A549 (cell line): ENCODE data around the gene FAM227A. TPM values are rescaled to one million over a fixed set of nuclear protein-coding genes. Genes with fewer than 3 reads are reported as not detected.
"Not testable (repeated sequence)": the region's sequence is repeated elsewhere in the genome, so short reads cannot be mapped to it uniquely, and the experiment has no call there.

Source experiments
- ATAC-seq, 2 experiments: fragments of 200-7000 bp in 1 of 2; fragments of >200 bp in 1 of 2; cut with Nextera tagmentation in 1 of 2; cut with Tn5 transposase in 1 of 2; 3 replicates each; pipeline versions ENCODE4 v1.8.0 to v1.9.1; 2018 to 2020; ENCODE audit warnings: mild to moderate bottlenecking in 1 of 2, moderate library complexity in 1 of 2
- CTCF ChIA-PET: fragments of 300-600 bp; sonication (Branson Sonifier 250); formaldehyde crosslinking; extraction: SDS; loops from one replicate; lab custom pipeline; 2021; ENCODE audit warnings: antibody characterized with exemption, inconsistent platforms; lab: Yijun Ruan, JAX
- POLR2A ChIA-PET: fragments of 350-600 bp; formaldehyde crosslinking; extraction: SDS; loops from one replicate; lab custom pipeline; 2021; ENCODE audit warnings: antibody characterized with exemption, inconsistent platforms; lab: Yijun Ruan, JAX
- DNase-seq, 2 experiments: peaks; one replicate each; pipeline versions ENCODE4 v3.0.0 to v3.0.0-alpha.2; 2011 to 2016; ENCODE audit warnings: low read depth in 1 of 2, low spot score in 1 of 2
- FAIRE-seq: peaks from 2 replicates; lab custom pipeline; 2011; peaks lifted over from hg19 to GRCh38; lab: Jason Lieb, UNC
- H3K27ac ChIP-seq, 2 experiments: fragments of >200 bp; sonication (Bioruptor Twin); formaldehyde crosslinking; 3 replicates each; pipeline ENCODE4 v1.5.1; 2016 to 2017
- H3K4me1 ChIP-seq: fragments of >200 bp; sonication (Bioruptor Twin); formaldehyde crosslinking; 3 replicates; pipeline ENCODE4 v1.6.1; 2016
- H3K4me2 ChIP-seq: fragments of >200 bp; sonication (Bioruptor Twin); formaldehyde crosslinking; 3 replicates; pipeline ENCODE4 v1.6.1; 2016
- H3K4me3 ChIP-seq: fragments of >200 bp; sonication (Bioruptor Twin); formaldehyde crosslinking; 3 replicates; pipeline ENCODE4 v1.5.1; 2016
- H3K9me3 ChIP-seq: fragments of >200 bp; sonication (Bioruptor Twin); formaldehyde crosslinking; 3 replicates; pipeline ENCODE4 v1.6.1; 2016
- BHLHE40 ChIP-seq: IDR thresholded peaks from 2 replicates; pipeline ENCODE4 v1.6.1; 2012; ENCODE audit warnings: low read depth, low read length, inconsistent platforms
- CBX8 ChIP-seq: fragments of 200-600 bp; sonication (generic); IDR thresholded peaks from 2 replicates; pipeline ENCODE4 v1.6.1; 2016
- CHD2 ChIP-seq: fragments of 150-350 bp; IDR thresholded peaks from 2 replicates; pipeline ENCODE4 v1.6.1; 2014; ENCODE audit warnings: low read length; ENCODE audit not compliant: partially characterized antibody
- EHMT2 ChIP-seq: fragments of 200-600 bp; sonication (generic); IDR thresholded peaks from 2 replicates; pipeline ENCODE4 v1.6.1; 2016; ENCODE audit warnings: antibody characterized with exemption, low read depth, mild to moderate bottlenecking, moderate library complexity
- EP300 ChIP-seq, 2 experiments: fragments of >200 bp; sonication (Bioruptor Twin); formaldehyde crosslinking; IDR thresholded peaks; 2 replicates in 1 of 2; 3 replicates in 1 of 2; pipeline ENCODE4 v1.6.1; 2016 to 2017
- HOXB13 ChIP-seq: fragments of 250-450 bp; sonication (Bioruptor Pico); IDR thresholded peaks from 2 replicates; pipeline ENCODE4 v1.5.0; 2020; ENCODE audit warnings: low read depth, mild to moderate bottlenecking, moderate library complexity
- JUNB ChIP-seq: fragments of >200 bp; sonication (Bioruptor Twin); formaldehyde crosslinking; IDR thresholded peaks from 2 replicates; pipeline ENCODE4 v1.6.1; 2016
- MYC ChIP-seq: IDR thresholded peaks from 2 replicates; pipeline ENCODE4 v1.6.1; 2012; ENCODE audit warnings: mild to moderate bottlenecking, inconsistent platforms, low read length, improper control_type of control experiment, borderline replicate concordance
- NPAS2 ChIP-seq: fragments of 250-450 bp; sonication (Bioruptor Pico); IDR thresholded peaks from 2 replicates; pipeline ENCODE4 v1.8.0; 2022; ENCODE audit warnings: mild to moderate bottlenecking, moderate library complexity, borderline replicate concordance
- POLR2AphosphoS2 ChIP-seq: conservative IDR thresholded peaks from 2 replicates; pipeline ENCODE4 v1.6.1; 2012; ENCODE audit warnings: low read length, improper control_type of control experiment, inconsistent platforms
- SMC3 ChIP-seq: fragments of >200 bp; sonication (Bioruptor Twin); formaldehyde crosslinking; IDR thresholded peaks from 3 replicates; pipeline ENCODE4 v1.6.1; 2018; ENCODE audit warnings: inconsistent platforms
- TP53 ChIP-seq: fragments of 250-450 bp; sonication (Bioruptor Pico); IDR thresholded peaks from 2 replicates; pipeline ENCODE4 v1.5.0; 2021; ENCODE audit warnings: mild to moderate bottlenecking, moderate library complexity
- ZSCAN20 ChIP-seq: fragments of 250-450 bp; sonication (Bioruptor Pico); IDR thresholded peaks from 2 replicates; pipeline ENCODE4 v1.8.0; 2022; ENCODE audit warnings: mild to moderate bottlenecking, moderate library complexity
- WGBS: methylation state at CpG from one replicate; pipeline ENCODE4 v1.1.6; 2017; ENCODE audit errors: missing lambda C conversion rate; 5-methylcytosine and 5-hydroxymethylcytosine counted together
- polyA plus RNA-seq, 4 experiments: library from polyadenylated mRNA; depleted of rRNA in 3 of 4; stranded (reverse); fragments of >200 nt; fragmentation: RNase III in 1 of 4; extraction: RNeasy Plus Mini Kit Qiagen cat#74134 plus additional on column Dnase treatment in 1 of 4; gene quantifications; 2 replicates in 3 of 4; 3 replicates in 1 of 4; pipeline ENCODE4 v1.2.3, GENCODE V29; 2011 to 2017
- TF ChIP-seq, protein P1 (sequence below): fragments of >200 bp; sonication (Bioruptor Twin); formaldehyde crosslinking; IDR thresholded peaks from 3 replicates; pipeline ENCODE4 v1.6.1; 2016
- TF ChIP-seq, protein P2 (sequence below): fragments of 200-600 bp; sonication (generic); IDR thresholded peaks from 2 replicates; pipeline ENCODE4 v1.6.1; 2016; ENCODE audit warnings: antibody characterized with exemption, mild to moderate bottlenecking, moderate library complexity
- TF ChIP-seq, protein P3 (sequence below): fragments of >200 bp; sonication (Bioruptor Twin); formaldehyde crosslinking; IDR thresholded peaks from 3 replicates; pipeline ENCODE4 v1.5.1; 2016
- TF ChIP-seq, protein P4 (sequence below): fragments of 150-350 bp; IDR thresholded peaks from 2 replicates; pipeline ENCODE4 v1.6.1; 2014; ENCODE audit warnings: low read depth, mild to moderate bottlenecking, low read length
- TF ChIP-seq, protein P5 (sequence below): IDR thresholded peaks from 2 replicates; pipeline ENCODE4 v1.6.1; 2012; ENCODE audit warnings: low read depth, borderline replicate concordance

FAM227A gene
- polyA plus RNA-seq, 2 of the 4 experiments (the other 2 are of a cell fraction): 1.4 to 3.5 TPM

DNA sequence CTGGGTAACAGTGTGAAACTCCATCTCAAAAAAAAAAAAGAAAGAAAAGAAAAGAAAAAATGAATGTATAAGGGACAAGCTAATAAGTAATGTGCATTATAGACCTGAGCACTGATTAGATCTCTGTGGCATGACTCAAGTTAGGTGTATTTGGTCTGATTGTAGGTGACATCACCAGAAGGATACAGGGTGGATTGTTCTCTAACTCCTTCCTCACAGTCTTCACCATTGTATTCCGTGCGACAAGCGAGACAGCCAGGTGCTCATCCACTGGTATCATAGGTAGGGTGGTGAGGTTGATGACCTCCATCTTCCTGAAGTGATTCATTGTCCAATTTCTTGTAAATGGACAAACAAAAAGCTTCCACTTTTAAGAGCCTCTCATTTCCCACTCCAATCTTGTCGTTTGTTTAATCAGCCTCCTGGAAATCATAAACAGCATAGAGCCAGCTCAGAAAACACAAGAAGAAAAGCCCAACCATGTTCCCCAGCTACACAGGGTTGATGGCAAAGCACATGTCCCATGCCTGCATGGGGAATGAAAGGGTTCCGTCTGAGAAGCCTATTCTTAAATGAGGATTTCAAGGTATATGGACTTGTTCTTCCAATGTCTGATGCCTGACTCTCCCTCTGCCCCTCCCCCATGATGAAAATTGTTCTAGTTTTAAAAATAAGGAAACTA lies 6.2 kb downstream of the FAM227A start:
- TF ChIP-seq JUNB (no peak), SMC3 (no peak), BHLHE40 (no peak), ZSCAN20 (no peak), MYC (no peak), CHD2 (no peak), CBX8 (no peak), EHMT2 (no peak), NPAS2 (CRISPR knock-in tag) (no peak), HOXB13 (CRISPR knock-in tag) (no peak)
- TF ChIP-seq, protein P1, sequence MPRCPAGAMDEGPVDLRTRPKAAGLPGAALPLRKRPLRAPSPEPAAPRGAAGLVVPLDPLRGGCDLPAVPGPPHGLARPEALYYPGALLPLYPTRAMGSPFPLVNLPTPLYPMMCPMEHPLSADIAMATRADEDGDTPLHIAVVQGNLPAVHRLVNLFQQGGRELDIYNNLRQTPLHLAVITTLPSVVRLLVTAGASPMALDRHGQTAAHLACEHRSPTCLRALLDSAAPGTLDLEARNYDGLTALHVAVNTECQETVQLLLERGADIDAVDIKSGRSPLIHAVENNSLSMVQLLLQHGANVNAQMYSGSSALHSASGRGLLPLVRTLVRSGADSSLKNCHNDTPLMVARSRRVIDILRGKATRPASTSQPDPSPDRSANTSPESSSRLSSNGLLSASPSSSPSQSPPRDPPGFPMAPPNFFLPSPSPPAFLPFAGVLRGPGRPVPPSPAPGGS: no peak
- TF ChIP-seq, protein P2, sequence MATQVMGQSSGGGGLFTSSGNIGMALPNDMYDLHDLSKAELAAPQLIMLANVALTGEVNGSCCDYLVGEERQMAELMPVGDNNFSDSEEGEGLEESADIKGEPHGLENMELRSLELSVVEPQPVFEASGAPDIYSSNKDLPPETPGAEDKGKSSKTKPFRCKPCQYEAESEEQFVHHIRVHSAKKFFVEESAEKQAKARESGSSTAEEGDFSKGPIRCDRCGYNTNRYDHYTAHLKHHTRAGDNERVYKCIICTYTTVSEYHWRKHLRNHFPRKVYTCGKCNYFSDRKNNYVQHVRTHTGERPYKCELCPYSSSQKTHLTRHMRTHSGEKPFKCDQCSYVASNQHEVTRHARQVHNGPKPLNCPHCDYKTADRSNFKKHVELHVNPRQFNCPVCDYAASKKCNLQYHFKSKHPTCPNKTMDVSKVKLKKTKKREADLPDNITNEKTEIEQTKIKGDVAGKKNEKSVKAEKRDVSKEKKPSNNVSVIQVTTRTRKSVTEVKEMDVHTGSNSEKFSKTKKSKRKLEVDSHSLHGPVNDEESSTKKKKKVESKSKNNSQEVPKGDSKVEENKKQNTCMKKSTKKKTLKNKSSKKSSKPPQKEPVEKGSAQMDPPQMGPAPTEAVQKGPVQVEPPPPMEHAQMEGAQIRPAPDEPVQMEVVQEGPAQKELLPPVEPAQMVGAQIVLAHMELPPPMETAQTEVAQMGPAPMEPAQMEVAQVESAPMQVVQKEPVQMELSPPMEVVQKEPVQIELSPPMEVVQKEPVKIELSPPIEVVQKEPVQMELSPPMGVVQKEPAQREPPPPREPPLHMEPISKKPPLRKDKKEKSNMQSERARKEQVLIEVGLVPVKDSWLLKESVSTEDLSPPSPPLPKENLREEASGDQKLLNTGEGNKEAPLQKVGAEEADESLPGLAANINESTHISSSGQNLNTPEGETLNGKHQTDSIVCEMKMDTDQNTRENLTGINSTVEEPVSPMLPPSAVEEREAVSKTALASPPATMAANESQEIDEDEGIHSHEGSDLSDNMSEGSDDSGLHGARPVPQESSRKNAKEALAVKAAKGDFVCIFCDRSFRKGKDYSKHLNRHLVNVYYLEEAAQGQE: no peak
- TF ChIP-seq, protein P3, sequence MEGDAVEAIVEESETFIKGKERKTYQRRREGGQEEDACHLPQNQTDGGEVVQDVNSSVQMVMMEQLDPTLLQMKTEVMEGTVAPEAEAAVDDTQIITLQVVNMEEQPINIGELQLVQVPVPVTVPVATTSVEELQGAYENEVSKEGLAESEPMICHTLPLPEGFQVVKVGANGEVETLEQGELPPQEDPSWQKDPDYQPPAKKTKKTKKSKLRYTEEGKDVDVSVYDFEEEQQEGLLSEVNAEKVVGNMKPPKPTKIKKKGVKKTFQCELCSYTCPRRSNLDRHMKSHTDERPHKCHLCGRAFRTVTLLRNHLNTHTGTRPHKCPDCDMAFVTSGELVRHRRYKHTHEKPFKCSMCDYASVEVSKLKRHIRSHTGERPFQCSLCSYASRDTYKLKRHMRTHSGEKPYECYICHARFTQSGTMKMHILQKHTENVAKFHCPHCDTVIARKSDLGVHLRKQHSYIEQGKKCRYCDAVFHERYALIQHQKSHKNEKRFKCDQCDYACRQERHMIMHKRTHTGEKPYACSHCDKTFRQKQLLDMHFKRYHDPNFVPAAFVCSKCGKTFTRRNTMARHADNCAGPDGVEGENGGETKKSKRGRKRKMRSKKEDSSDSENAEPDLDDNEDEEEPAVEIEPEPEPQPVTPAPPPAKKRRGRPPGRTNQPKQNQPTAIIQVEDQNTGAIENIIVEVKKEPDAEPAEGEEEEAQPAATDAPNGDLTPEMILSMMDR: no peak
- TF ChIP-seq, protein P4, sequence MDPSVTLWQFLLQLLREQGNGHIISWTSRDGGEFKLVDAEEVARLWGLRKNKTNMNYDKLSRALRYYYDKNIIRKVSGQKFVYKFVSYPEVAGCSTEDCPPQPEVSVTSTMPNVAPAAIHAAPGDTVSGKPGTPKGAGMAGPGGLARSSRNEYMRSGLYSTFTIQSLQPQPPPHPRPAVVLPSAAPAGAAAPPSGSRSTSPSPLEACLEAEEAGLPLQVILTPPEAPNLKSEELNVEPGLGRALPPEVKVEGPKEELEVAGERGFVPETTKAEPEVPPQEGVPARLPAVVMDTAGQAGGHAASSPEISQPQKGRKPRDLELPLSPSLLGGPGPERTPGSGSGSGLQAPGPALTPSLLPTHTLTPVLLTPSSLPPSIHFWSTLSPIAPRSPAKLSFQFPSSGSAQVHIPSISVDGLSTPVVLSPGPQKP: no peak
- TF ChIP-seq, protein P5, sequence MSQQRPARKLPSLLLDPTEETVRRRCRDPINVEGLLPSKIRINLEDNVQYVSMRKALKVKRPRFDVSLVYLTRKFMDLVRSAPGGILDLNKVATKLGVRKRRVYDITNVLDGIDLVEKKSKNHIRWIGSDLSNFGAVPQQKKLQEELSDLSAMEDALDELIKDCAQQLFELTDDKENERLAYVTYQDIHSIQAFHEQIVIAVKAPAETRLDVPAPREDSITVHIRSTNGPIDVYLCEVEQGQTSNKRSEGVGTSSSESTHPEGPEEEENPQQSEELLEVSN: no peak
- 83% methylated on average over 5 of the region's 5 CpGs for WGBS

DNA sequence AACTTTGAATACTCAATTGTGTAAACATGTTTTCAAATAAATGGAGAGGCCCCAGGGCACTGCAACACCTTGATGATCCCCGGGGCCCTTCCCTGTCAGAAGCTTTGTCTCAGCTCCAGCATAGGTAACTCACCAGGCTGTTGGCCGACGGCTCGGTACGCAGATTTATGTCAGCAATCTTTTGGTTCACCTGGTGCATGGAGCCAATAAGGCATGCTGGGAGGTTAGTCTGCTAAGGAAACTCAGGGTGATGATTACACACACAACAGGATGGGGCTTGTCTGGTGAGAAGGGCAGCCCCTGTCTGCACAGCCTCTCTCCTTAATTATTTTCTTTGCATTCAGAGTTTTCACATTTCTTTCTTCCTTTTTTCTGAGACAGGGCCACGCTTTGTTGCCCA lies 10.8 kb downstream of the FAM227A start:
- WGBS: 86% methylated on average over 4 of the region's 6 CpGs
- ChIA-PET CTCF (no interaction called here), POLR2A (no interaction called here)
- FAIRE-seq (no peak), ATAC-seq (no peak), DNase-seq (no peak)
- no peak overlapping the region for H3K27ac ChIP-seq
- no peak overlapping the region for H3K4me3 ChIP-seq
- H3K4me1 ChIP-seq: no peaks in the 10 kb centered on the region
- no peak overlapping the region for H3K4me2 ChIP-seq
- no peaks in the 10 kb centered on the region for H3K9me3 ChIP-seq
- TF ChIP-seq EP300 (IDR thresholded peaks at IDR 0.05) (no peak), POLR2AphosphoS2 (no peak), TP53 (CRISPR knock-in tag) (no peak)
- TF ChIP-seq, protein P4: no peak
- TF ChIP-seq, protein P3: no peak

More for the DNA sequence above, 6.2 kb downstream of the FAM227A start:
- H3K27ac ChIP-seq: no peak overlapping the region
- H3K4me1 ChIP-seq: no peaks in the 10 kb centered on the region
- no peak overlapping the region for H3K4me3 ChIP-seq
- ChIA-PET POLR2A (no interaction called here), CTCF (interaction anchor here (0.6 to 1.5 kb wide), 2 partner anchors 32 to 550 kb away, joined by 3 to 4 read pairs; partner anchors contain the start of gene TOMM22)
- no peak for DNase-seq
- no peaks in the 10 kb centered on the region for H3K9me3 ChIP-seq
- FAIRE-seq: no peak
- ATAC-seq: no peak
- no peak overlapping the region for H3K4me2 ChIP-seq

DNA sequence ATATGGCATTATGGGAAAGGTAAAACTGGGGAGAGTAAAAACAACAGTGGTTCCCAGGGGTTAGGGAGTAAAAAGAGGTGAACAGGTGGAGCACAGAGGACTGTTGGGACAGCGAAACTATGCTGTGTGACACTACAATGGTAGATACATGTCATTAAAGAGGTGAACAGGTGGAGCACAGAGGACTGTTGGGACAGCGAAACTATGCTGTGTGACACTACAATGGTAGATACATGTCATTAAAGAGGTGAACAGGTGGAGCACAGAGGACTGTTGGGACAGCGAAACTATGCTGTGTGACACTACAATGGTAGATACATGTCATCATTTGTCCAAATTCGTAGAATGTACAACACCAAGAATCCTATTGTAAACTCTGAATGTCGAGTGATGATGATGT lies 11.9 kb downstream of the FAM227A start:
- H3K9me3 ChIP-seq, H3K4me1 ChIP-seq, DNase-seq, POLR2A ChIA-PET, H3K27ac ChIP-seq, H3K4me3 ChIP-seq, H3K4me2 ChIP-seq, CTCF ChIA-PET: not testable (repeated sequence)
- ATAC-seq: peak; percentile 79 to 100
- 84% methylated on average over 5 of the region's 5 CpGs for WGBS
- peak; percentile 100 for FAIRE-seq
